Gastroesophageal sphincter (tissue), 4 donors: ENCODE results near the gene ZBTB5. TPM values are rescaled to one million over a fixed set of nuclear protein-coding genes. Genes with fewer than 3 reads are reported as not detected.

Experiments
- ATAC-seq: fragments of 150-250 bp; one replicate; pipeline ENCODE4 v1.9.1; 2016; ENCODE audit warnings: mild to moderate bottlenecking, moderate library complexity
- H3K27ac ChIP-seq, 4 donors: fragments of 200-600 bp; sonication (generic) in 3 of 4; 1 replicate in 3 of 4; 2 replicates in 1 of 4; pipeline ENCODE4 v1.5.1; 2016 to 2019
- H3K27me3 ChIP-seq: fragments of 200-600 bp; sonication (generic); one replicate; pipeline ENCODE4 v1.5.1; 2019
- H3K36me3 ChIP-seq, 2 donors: fragments of 200-600 bp; sonication (generic); one replicate each; pipeline ENCODE4 v1.5.1; 2019; ENCODE audit warnings: control low read depth in 1 of 2
- H3K4me1 ChIP-seq, 3 donors: fragments of 200-600 bp; sonication (generic); 1 replicate in 2 of 3; 2 replicates in 1 of 3; pipeline ENCODE4 v1.5.1; 2016 to 2019; ENCODE audit warnings: control low read depth in 2 of 3
- H3K4me3 ChIP-seq, 2 donors: fragments of 200-600 bp; sonication (generic); one replicate each; pipeline ENCODE4 v1.5.1; 2019; ENCODE audit warnings: mild to moderate bottlenecking in 1 of 2, moderate library complexity in 1 of 2
- H3K9me3 ChIP-seq, 3 donors: fragments of 200-600 bp; sonication (generic); one replicate each; pipeline ENCODE4 v1.5.1; 2017 to 2019; ENCODE audit warnings: control low read depth in 2 of 3
- EP300 ChIP-seq: sonication (generic); formaldehyde crosslinking; IDR thresholded peaks from one replicate; pipeline ENCODE4 v1.6.1; 2017; ENCODE audit warnings: antibody characterized with exemption, mild to moderate bottlenecking
- POLR2A ChIP-seq, 2 donors: fragments of 450-650 bp; IDR thresholded peaks; one replicate each; pipeline ENCODE4 v1.6.1; 2017; ENCODE audit warnings: antibody characterized with exemption in 2 of 2, mild to moderate bottlenecking in 2 of 2, moderate library complexity in 1 of 2
- POLR2AphosphoS5 ChIP-seq: sonication (generic); formaldehyde crosslinking; IDR thresholded peaks from one replicate; pipeline ENCODE4 v1.6.1; 2017; ENCODE audit warnings: antibody characterized with exemption
- WGBS, 2 donors: methylation state at CpG; one replicate each; pipeline ENCODE4 v1.1.5; 2018; ENCODE audit warnings: low coverage in 1 of 2; 5-methylcytosine and 5-hydroxymethylcytosine counted together
- total RNA-seq, 4 donors: library from RNA; depleted of rRNA; stranded (reverse); fragments of >200 nt; gene quantifications; one replicate each; pipeline ENCODE4 v1.1.0, GENCODE V29; 2016
- TF ChIP-seq, protein P1 (sequence below), 4 experiments: fragments of 200-600 bp in 2 of 4; fragments of 450-650 bp in 2 of 4; sonication (generic) in 1 of 4; IDR thresholded peaks; one replicate each; pipeline ENCODE4 v1.5.1; 2017 to 2019; ENCODE audit warnings: antibody characterized with exemption in 4 of 4, mild to moderate bottlenecking in 2 of 4, moderate library complexity in 2 of 4

The ZBTB5 gene
- total RNA-seq, 4 donors from 2014 or later = 12.3 to 15.8 (median 13.5) TPM

DNA sequence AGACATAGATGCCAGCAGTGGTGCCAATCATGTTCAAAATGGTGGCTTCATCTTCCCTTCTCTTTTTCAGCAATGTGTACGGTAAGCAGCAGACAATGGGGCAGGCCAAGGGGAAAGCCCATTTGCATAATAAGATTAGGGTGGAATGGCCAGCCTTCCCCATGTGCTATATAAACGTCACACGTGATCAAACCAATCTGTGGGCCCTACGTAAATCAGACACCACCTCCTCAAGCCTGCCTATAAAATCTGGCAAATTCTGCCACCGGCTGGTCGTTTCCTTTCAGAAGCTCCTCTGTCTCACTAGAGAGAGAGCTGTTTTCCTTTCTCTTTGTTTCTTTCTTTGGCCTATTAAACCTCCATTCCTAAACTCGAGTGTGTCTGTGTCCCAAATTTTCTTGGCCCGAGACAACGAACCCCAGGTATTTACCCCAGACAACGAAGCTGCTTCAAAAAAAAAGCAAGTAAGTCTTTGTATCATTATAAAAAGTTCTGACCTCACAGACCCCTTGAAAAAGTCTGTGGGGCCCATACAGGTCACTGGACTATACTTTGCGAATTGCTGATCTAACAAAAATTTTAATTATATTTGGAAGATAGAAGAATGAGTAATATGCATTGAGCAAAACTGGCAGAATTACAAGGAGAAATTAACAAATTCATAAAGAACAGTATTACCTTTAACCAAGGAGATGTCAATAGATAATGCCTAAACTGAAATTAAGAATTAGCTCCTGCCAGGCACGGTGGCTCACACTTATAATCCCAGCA lies 15.2 kb downstream of the ZBTB5 start:
- Histone ChIP-seq H3K4me1 (peaks cover 0 to 69% (median 5%) of the 10 kb centered on the region in 3 donors), H3K9me3 (no peaks in the 10 kb centered on the region), H3K4me3 (no peak overlapping the region), H3K27ac (no peak overlapping the region), H3K27me3 (no peaks in the 10 kb centered on the region), H3K36me3 (peaks cover 0 to 6% of the 10 kb centered on the region in 2 donors)
- ATAC-seq = no peak
- 66 to 83% methylated on average over 8 to 12 of the region's 12 CpGs for WGBS, 2 donors
- TF ChIP-seq, protein P1, sequence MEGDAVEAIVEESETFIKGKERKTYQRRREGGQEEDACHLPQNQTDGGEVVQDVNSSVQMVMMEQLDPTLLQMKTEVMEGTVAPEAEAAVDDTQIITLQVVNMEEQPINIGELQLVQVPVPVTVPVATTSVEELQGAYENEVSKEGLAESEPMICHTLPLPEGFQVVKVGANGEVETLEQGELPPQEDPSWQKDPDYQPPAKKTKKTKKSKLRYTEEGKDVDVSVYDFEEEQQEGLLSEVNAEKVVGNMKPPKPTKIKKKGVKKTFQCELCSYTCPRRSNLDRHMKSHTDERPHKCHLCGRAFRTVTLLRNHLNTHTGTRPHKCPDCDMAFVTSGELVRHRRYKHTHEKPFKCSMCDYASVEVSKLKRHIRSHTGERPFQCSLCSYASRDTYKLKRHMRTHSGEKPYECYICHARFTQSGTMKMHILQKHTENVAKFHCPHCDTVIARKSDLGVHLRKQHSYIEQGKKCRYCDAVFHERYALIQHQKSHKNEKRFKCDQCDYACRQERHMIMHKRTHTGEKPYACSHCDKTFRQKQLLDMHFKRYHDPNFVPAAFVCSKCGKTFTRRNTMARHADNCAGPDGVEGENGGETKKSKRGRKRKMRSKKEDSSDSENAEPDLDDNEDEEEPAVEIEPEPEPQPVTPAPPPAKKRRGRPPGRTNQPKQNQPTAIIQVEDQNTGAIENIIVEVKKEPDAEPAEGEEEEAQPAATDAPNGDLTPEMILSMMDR (IDR thresholded peaks at IDR 0.05) = no peak
- TF ChIP-seq POLR2A (IDR thresholded peaks at IDR 0.05) (no peak), EP300 (no peak), POLR2AphosphoS5 (no peak)

GRCh38 chr9:37447111-37447510 lies 18.1 kb downstream of the ZBTB5 start:
- H3K27ac ChIP-seq = no peak overlapping the region
- H3K36me3 ChIP-seq = peaks cover 0 to 10% of the 10 kb centered on the region in 2 donors
- peaks cover 0 to 58% (median 2%) of the 10 kb centered on the region in 3 donors for H3K4me1 ChIP-seq
- no peak overlapping the region for H3K4me3 ChIP-seq
- H3K27me3 ChIP-seq = no peaks in the 10 kb centered on the region
- TF ChIP-seq POLR2A (IDR thresholded peaks at IDR 0.05) = no peak
- TF ChIP-seq, protein P1 (IDR thresholded peaks at IDR 0.05) = no peak
- no peak for TF ChIP-seq EP300
- no peak for TF ChIP-seq POLR2AphosphoS5
- no peaks in the 10 kb centered on the region for H3K9me3 ChIP-seq
- no peak for ATAC-seq

DNA sequence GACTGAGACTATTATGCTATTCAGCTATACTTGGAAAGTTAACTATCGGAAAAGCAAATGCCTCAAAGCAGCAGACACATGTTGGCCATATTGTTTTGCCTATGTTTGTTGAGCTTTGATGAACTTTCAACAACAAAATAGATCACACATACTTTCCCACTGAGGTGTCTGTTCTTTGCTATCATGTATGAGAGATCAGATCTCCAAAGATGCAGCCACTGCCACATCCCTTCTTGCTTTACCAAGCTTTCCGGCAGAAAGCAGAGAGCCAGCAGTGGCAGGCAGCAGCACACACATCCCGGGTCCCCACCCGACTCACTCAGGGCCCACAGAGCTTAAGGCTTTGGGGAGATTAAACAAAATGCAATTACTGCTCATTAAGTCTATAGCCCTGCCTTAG lies 18.8 kb downstream of the ZBTB5 start:
- no peak overlapping the region for H3K27ac ChIP-seq
- no peak overlapping the region for H3K4me3 ChIP-seq
- 76 to 100% methylated on average over 1 to 3 of the region's 4 CpGs for WGBS, 2 donors
- no peaks in the 10 kb centered on the region for H3K9me3 ChIP-seq
- H3K4me1 ChIP-seq = peaks cover 0 to 55% (median 0%) of the 10 kb centered on the region in 3 donors
- no peak for TF ChIP-seq POLR2A (IDR thresholded peaks at IDR 0.05)
- TF ChIP-seq, protein P1 (IDR thresholded peaks at IDR 0.05) = no peak
- TF ChIP-seq EP300 = no peak
- TF ChIP-seq POLR2AphosphoS5 = no peak
- H3K27me3 ChIP-seq = no peaks in the 10 kb centered on the region
- peaks cover 0 to 17% of the 10 kb centered on the region in 2 donors for H3K36me3 ChIP-seq
- no peak for ATAC-seq

- TF ChIP-seq, protein P1 (IDR thresholded peaks at IDR 0.05) = no peak
- no peak for TF ChIP-seq POLR2AphosphoS5
- no peak for TF ChIP-seq POLR2A (IDR thresholded peaks at IDR 0.05)
- TF ChIP-seq EP300 = no peak
- Histone ChIP-seq H3K27me3 (no peaks in the 10 kb centered on the region), H3K36me3 (peaks cover 0 to 23% of the 10 kb centered on the region in 2 donors), H3K27ac (no peak overlapping the region), H3K4me3 (no peak overlapping the region), H3K4me1 (peaks cover 0 to 50% (median 0%) of the 10 kb centered on the region in 3 donors), H3K9me3 (no peaks in the 10 kb centered on the region)
- ATAC-seq = no peak
- 78 to 89% methylated on average over 4 of the region's 6 CpGs for WGBS, 2 donors
These were observed 19.4 kb downstream of the ZBTB5 start for GRCh38 chr9:37445832-37446231.

GRCh38 chr9:37444890-37445289 lies 20.4 kb downstream of the ZBTB5 start:
- no peaks in the 10 kb centered on the region for H3K27me3 ChIP-seq
- no peak for ATAC-seq
- TF ChIP-seq POLR2A (IDR thresholded peaks at IDR 0.05) (no peak), POLR2AphosphoS5 (no peak), EP300 (no peak)
- TF ChIP-seq, protein P1 (IDR thresholded peaks at IDR 0.05) = no peak
- no peaks in the 10 kb centered on the region for H3K9me3 ChIP-seq
- no peak overlapping the region for H3K4me3 ChIP-seq
- peaks cover 0 to 53% (median 0%) of the 10 kb centered on the region in 3 donors for H3K4me1 ChIP-seq
- H3K36me3 ChIP-seq = peaks cover 0 to 32% of the 10 kb centered on the region in 2 donors
- no peak overlapping the region for H3K27ac ChIP-seq
- WGBS, 2 donors = 84 to 93% methylated on average over 2 of the region's 2 CpGs
